Cardiac muscle cell (in vitro differentiated cells and primary cell): ENCODE results near the gene CRACR2B. TPM values are rescaled to one million over a fixed set of nuclear protein-coding genes. Genes with fewer than 3 reads are reported as not detected.

Experiments
- DNase-seq, 2 donors: peaks; one replicate each; pipeline versions ENCODE4 v3.0.0 to v3.0.0-alpha.2; 2010 to 2017; ENCODE audit warnings: low read depth in 1 of 2, low spot score in 1 of 2
- H3K27ac ChIP-seq: fragments of 200-600 bp; sonication (generic); 2 replicates; pipeline ENCODE4 v1.5.1; 2016
- H3K27me3 ChIP-seq: fragments of 200-600 bp; sonication (generic); 2 replicates; pipeline ENCODE4 v1.6.0; 2016; ENCODE audit warnings: control low read depth
- H3K36me3 ChIP-seq: fragments of 200-600 bp; sonication (generic); 2 replicates; pipeline ENCODE4 v1.5.1; 2016; ENCODE audit warnings: control low read depth
- H3K4me1 ChIP-seq: fragments of 200-600 bp; sonication (generic); 2 replicates; pipeline ENCODE4 v1.8.1; 2017; ENCODE audit warnings: low read depth, mild to moderate bottlenecking, mixed run types
- H3K4me3 ChIP-seq: fragments of 200-600 bp; sonication (generic); 2 replicates; pipeline ENCODE4 v1.5.1; 2016; ENCODE audit warnings: mild to moderate bottlenecking
- H3K9me3 ChIP-seq: fragments of 200-600 bp; sonication (generic); 2 replicates; pipeline ENCODE4 v1.5.1; 2017; ENCODE audit warnings: low read depth, mild to moderate bottlenecking, control low read depth
- CTCF ChIP-seq: IDR thresholded peaks from 2 replicates; pipeline ENCODE4 v1.5.1; 2012; ENCODE audit warnings: low read depth, mild to moderate bottlenecking, low read length
- polyA plus RNA-seq: library from polyadenylated mRNA; unstranded; fragments of >200 nt; fragmentation: Nextera tagmentation; extraction: Ambion mirVana; gene quantifications from 2 replicates; pipeline ENCODE4 v1.2.1, GENCODE V29; 2016
- total RNA-seq: library from RNA; depleted of rRNA; stranded (reverse); fragments of >200 nt; gene quantifications from 2 replicates; pipeline ENCODE4 v1.2.3, GENCODE V29; 2016

CRACR2B gene
- total and polyA plus RNA-seq, 2 experiments from 2014 or later: 84.5 to 91.0 TPM

DNA sequence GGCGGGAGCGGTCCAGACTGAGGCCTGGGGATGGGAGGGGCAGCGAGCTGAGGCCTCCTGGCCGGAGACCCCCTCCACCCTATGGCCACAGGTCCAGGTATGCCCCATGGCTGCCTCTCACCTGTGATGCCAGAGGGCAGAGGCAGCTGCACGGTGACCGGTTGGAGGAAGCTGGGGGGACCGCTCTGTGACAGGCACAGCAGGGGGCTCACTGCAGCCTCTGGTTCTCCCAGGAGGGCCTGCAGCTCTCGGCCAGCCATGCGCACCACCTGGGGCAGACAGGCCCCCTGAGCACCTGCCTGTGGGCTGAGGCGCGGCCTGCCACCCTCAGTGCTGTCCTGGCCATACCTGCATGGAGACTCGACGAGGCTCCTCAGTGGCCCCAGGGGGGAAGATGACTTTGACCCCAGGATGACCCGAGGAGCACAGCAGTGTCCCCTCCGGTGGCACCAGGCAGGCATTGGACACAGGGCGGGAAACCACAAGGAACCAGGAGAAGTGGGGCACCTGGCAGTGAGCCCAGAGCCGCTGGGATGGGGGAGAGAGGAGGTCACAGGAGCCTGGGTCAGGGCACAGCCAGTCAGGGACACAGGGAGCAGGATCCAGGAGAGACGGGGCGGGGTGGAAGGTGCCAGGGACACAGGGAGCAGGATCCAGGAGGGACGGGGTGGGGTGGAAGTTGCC, 26.5 kb upstream of the CRACR2B start:
- TF ChIP-seq CTCF: no peak
- no peak overlapping the region for H3K4me3 ChIP-seq
- H3K4me1 ChIP-seq: peaks cover 13% of the 10 kb centered on the region
- H3K9me3 ChIP-seq: no peaks in the 10 kb centered on the region
- no peak overlapping the region for H3K27ac ChIP-seq
- DNase-seq: no peak
- H3K27me3 ChIP-seq: no peaks in the 10 kb centered on the region
- no peaks in the 10 kb centered on the region for H3K36me3 ChIP-seq

DNA sequence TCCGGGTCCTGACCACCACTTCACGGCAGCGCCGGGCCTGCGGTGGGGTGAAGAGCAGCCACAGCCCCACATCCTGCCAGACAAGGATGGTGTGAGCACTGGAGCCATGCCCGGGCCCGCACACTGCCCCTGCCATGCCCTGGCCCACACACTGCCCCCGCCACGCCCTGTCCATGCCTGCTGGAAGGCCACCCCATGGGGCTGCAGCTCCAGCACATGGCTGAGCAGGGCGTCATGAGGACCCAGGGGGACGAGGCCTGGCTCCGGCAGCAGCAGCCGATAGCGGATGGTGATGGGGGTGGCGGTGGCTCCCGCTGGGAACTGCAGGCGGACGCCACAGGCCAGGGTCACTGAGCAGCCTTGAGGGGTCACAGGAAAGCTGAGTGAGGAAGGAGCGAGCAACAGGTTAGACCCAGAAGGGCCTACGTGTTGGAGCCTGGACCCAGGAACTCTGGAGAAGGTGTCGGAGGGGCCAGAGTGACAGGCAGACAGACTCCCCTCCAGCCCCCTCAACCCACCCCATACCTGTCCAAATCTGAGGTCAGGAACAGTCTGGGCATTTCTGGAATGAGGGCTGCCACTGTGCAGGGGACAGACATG, 25.6 kb upstream of the CRACR2B start:
- Histone ChIP-seq H3K27ac (no peak overlapping the region), H3K9me3 (no peaks in the 10 kb centered on the region), H3K4me3 (no peak overlapping the region), H3K27me3 (no peaks in the 10 kb centered on the region), H3K4me1 (peaks cover 4% of the 10 kb centered on the region), H3K36me3 (no peaks in the 10 kb centered on the region)
- no peak for DNase-seq
- no peak for TF ChIP-seq CTCF

- DNase-seq: no peak
- Histone ChIP-seq H3K27ac (no peak overlapping the region), H3K36me3 (no peaks in the 10 kb centered on the region), H3K4me3 (no peak overlapping the region), H3K4me1 (peaks cover 4% of the 10 kb centered on the region), H3K9me3 (no peaks in the 10 kb centered on the region), H3K27me3 (no peaks in the 10 kb centered on the region)
- no peak for TF ChIP-seq CTCF
Measured at GRCh38 chr11:802693-803466, 24.8 kb upstream of the CRACR2B start.

DNA sequence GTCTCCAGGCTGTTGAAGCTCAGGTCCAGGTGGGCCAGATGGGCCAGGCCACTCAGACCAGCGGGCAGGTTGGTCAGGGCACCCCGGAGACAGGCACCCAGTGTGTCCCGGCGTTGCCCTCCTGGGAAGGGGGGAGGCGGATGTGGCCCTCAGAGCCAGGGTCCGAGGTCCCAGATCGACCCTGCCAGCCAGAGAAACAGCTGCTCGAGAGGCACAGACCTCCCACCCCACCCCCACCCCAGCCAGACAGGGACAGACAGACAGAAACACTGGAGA, 24.3 kb upstream of the CRACR2B start:
- Histone ChIP-seq H3K9me3 (no peaks in the 10 kb centered on the region), H3K36me3 (no peaks in the 10 kb centered on the region), H3K4me3 (no peak overlapping the region), H3K4me1 (peaks cover 8% of the 10 kb centered on the region), H3K27me3 (no peaks in the 10 kb centered on the region), H3K27ac (no peak overlapping the region)
- no peak for TF ChIP-seq CTCF
- no peak for DNase-seq

DNA sequence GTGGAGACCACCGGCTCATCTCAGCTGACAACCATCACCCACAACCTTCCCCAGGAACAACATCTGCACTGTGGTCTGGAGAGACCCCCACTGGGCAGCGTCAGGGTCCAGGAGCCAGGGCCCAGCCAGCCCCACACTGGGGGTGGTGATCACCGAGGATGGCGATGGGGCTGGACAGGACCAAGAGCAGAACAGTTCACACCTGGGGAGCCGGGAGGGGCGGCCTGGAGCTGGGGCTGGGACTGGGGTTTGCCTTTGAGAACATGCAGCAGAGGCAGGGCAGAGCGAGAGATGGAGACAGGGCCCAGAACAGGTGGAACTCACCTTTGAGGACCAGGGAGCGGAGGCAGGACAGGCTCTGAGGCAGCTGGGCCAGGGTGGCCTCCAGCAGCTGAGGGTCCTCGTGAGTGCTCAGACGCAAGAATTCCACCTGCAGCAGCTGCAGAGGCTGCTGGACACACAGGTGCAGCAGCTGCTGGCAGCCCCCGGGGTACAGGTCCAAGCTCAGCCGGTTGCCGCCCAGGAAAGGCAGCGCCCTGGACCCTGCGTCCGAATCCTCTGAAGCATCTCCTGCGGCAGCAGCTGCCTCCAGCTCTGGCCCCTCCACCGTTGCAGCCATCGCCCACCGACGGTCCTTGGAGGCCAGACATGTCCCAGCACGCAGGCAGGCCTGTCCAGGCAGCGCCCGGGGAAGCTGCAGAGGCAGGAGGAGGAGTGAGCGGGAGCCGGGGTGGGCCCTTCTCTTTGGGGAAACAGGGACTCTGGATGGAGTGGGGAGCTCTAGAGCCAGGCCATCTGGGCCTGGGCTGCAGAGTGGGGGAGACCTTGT, 23.7 kb upstream of the CRACR2B start:
- no peak for TF ChIP-seq CTCF
- DNase-seq: no peak
- Histone ChIP-seq H3K27ac (no peak overlapping the region), H3K4me3 (peak overlapping the region; percentile 54), H3K36me3 (no peaks in the 10 kb centered on the region), H3K27me3 (no peaks in the 10 kb centered on the region), H3K9me3 (no peaks in the 10 kb centered on the region), H3K4me1 (peaks cover 12% of the 10 kb centered on the region)
